Bone marrow (tissue), 2 donors: ENCODE data around the gene SLC12A3.

Source experiments
- DNase-seq, 2 donors: peaks; one replicate each; lab custom pipeline; 2025; lab: John Stamatoyannopoulos, UW

The SLC12A3 gene

DNA sequence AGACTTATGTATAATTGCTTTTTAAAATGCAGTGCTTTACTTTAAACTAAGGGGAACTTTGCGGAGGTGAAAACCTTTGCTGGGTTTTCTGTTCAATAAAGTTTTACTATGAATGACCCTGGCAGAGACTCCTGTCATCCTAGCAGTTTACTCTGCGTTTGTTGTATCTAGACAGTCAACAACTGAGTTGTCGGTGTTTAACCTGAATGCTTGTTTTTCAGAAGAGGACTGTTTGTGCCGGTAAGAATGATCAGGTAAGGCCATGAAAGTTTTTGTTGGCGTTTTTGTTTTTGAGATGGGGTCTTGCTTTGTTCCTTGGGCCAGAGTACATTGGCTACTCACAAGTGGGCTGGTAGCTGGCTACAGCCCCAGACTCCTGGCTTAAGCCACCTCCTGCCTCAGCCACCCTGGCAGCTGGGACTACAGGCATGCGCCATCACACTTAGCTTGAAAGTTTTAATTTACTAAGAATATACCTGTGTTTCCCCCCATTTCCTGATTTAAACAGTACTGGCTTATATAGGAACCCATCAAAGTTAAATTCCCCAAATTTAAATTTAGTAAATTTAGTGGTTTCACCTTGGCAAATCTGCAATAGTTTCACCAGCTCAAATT is 78.9 kb downstream of the SLC12A3 start:
- no peak for DNase-seq

GRCh38 chr16:56944954-56945839 is 80.2 kb downstream of the SLC12A3 start:
- no peak for DNase-seq

- no peak for DNase-seq
Observed at GRCh38 chr16:56945847-56946527, 81.0 kb downstream of the SLC12A3 start.

DNA sequence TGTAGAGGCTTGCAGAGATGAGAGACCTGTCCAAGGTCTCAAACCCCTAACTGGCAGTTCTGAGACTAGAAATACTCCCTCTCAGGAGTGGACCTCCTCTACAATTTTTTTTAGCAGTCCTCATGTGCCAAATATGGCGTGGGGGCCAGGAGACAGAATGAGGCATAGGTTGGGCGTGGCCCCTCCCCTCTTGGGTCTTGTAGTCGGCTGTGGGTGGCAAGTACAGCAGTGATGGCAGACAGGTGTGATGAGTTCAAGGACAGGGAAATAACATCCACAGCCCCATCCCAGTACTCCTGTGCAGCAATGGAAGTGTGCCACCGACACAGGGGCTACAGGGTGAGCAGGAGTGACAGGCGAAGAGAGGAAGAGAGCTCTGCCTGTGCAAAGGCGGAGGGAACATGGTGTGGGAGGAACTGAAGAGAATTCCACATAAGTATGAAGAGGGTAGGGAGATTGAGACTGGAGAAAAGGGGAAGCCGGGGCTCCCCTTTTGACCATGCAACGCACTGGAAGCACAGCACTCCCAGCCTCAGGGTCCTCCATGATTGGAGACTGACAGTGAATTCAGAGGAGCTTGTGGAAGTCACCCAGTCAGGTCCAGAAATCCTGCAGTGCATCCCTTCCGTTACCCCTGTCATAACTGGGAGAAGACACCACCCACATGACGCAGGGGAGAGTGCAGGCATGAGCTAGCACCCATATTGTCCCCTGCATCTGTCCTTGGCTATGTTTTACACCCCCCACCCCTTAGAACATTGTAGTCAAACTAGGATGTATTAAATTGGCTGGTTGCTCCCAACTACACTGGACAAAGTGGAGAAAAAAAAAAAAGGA is 82.0 kb downstream of the SLC12A3 start:
- DNase-seq: no peak

DNA sequence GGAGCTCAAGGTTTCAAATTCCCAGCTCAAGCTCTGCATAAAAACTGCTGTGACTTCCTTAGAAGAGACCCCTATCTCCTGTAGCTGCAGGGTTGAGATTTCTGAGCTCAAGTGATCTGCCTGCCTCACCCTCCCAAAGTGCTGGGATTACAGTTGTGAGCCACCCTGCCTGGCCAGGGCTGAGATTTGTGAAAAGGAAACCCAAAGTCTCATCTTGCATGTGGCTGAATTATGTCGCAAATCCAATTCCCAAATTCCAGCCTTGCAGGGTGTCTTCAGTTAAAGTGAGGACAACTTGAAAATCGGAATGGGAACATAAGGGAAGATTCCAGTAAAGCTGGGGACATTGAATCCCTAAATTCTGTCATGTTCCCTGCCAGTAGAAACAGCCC is 82.6 kb downstream of the SLC12A3 start:
- no peak for DNase-seq

GRCh38 chr16:56948234-56948633 is 83.2 kb downstream of the SLC12A3 start:
- DNase-seq: no peak

- no peak for DNase-seq
Observed at GRCh38 chr16:56950051-56950450, 85.0 kb downstream of the SLC12A3 start.

DNA sequence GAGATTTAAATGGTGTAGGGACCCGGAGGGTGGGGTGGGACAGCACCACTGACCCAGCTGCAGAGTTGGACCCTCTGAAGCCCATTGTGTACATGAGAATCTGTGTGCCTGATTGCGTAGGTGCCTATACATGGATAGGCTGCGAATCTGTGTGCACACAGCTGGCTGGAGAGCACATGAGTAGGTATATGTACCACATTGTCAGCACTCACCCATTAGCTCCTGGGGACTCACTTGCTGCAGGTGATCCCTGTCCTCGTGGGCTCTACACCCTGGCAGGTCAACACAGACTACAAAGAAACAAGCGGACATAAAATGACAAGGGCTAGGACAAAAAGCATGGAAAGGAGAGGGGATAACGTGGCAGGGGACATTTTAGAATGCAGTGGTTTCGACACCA is 85.4 kb downstream of the SLC12A3 start:
- DNase-seq: no peak

GRCh38 chr16:56950881-56951771 is 86.1 kb downstream of the SLC12A3 start:
- DNase-seq: peak; percentile 61 to 67

DNA sequence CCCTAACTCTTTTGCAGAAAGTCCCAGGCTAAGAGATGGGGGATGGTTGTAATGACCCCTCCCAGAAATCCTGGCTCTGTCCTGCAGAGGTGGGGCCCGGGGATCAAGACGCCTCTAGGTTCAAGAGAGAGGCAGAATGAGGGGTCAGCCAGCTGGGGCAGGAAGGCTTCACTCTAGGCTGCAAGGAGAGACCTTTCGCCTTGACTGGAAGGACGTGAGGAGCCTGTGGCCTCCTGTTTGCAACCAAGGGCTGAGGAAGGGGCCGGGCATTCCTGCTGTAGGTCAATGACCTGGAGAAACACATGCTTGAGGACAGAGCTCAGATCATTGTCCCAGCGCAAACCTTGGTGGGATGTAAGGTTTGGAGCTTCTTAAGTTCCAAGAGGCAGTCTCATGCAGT is 88.0 kb downstream of the SLC12A3 start:
- no peak for DNase-seq

DNA sequence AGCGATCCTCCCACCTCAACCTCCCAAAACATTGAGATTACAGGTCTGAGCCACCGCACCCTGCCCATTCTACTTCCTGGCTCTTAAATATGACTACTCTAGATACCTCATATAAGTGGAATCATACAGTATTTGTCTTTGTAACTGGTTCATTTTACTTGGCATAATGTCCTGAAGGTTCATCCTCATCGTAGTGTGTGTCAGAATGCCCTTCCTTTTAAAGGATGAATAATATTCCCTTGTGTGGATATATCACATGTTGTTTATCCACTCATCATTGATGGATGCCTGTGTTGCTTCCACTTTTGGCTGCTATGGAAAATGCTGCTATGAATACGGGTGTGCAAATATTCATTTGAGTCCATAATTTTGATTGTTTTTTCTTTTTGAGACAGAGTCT is 91.1 kb downstream of the SLC12A3 start:
- no peak for DNase-seq

- DNase-seq: no peak
Observed at GRCh38 chr16:56956756-56957155, 91.7 kb downstream of the SLC12A3 start.

- no peak for DNase-seq
Observed at GRCh38 chr16:56960681-56961281, 95.8 kb downstream of the SLC12A3 start.

DNA sequence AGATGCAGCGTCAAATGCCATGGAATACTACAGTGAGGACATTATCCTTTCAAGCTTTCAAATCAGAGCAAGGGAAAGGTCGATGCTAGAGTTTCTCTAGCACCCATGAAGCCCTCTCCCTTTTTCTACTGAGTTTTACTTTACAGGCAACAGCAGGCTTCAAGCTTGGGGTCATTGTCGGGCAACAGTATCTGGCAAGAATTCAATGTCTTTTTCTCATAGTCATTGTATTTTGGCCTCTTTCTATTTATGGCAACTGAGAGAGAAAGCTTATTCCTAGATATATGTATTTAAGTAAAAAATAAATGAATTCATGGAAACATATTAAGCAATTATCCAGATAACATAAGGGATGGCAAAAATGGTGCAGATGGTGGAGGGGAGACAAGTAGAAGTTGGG is 96.4 kb downstream of the SLC12A3 start:
- DNase-seq: no peak

DNA sequence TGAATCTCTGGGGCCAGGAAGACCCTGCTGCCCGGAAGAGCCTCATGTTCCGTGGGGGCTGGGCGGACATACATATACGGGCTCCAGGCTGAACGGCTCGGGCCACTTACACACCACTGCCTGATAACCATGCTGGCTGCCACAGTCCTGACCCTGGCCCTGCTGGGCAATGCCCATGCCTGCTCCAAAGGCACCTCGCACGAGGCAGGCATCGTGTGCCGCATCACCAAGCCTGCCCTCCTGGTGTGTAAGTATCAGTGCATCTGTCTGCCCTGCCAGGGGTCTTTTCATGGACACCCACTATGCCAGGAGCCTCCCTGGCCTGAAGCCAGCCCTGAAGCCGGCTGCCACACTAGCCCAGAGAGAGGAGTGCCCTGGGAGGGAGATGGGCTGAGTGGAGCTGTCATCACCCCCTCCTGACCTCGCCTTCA is 96.9 kb downstream of the SLC12A3 start, which contains the start of gene CETP:
Gene CETP (plus strand): TSS at position 100 of the 431 bp plus-strand sequence. CDS start 30 bp downstream, at position 130.
- no peak for DNase-seq

DNA sequence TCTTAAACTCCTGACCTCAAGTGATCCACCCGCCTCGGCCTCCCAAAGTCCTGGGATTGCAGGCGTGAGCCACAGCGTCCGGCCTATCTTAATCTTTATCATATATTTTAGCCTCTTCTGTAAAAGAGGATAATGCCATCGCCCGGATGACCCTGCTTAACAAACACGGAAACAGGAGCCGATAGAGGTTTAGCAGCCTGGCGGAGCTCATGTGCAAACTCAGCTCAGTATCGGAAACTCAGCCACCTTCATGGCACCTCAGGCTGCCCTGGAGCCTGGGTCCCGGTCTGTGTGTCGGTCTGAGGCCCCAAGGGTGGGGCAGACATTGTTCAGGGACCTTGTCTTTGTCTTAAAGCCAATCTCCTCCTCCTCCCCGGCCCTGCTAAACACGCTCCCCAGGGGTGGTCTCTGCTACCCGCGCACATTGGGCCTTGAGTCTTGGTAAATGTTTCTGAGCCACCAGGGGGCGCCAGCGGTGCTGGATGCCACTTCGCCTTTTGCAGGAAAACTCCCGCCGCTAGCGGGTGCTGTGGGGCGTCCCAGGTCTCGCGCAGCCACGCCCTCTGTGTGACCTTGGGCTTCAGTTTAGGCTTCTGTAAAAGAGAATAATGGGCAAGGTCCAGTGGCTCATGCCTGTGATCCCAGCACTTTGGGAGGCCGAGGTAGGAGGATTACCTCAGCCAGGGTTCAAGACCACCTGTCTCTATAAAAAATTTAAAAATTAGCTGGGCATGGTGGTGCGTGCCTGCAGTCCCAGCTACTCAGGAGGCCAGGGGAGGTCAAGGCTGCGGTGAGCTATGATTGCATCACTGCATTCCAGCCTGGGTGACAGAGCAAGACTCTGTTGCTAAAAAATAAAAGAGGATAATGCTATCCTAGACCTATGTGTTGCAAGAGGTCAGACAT is 99.5 kb downstream of the SLC12A3 start:
- DNase-seq: peak; percentile 69 to 85
